Uterus (tissue), 4 donors: ENCODE results near the gene RPUSD4. TPM values are rescaled to one million over a fixed set of nuclear protein-coding genes. Genes with fewer than 3 reads are reported as not detected.
A peak's percentile ranks its signal among the peaks of the same experiment; 100 is the strongest.

ENCODE experiments used
- DNase-seq, 2 donors: peaks; one replicate each; pipeline ENCODE4 v3.0.0-alpha.2; 2019 to 2020
- H3K27ac ChIP-seq, 2 donors: fragments of 200-600 bp; sonication (generic); 1 replicate in 1 of 2; 2 replicates in 1 of 2; pipeline ENCODE4 v1.5.1; 2016 to 2018
- H3K27me3 ChIP-seq, 2 donors: fragments of 200-600 bp; sonication (generic); one replicate each; pipeline ENCODE4 v1.5.1; 2018 to 2019; ENCODE audit warnings: control low read depth in 1 of 2
- H3K36me3 ChIP-seq, 2 donors: fragments of 200-600 bp; sonication (generic); one replicate each; pipeline ENCODE4 v1.5.1; 2019; ENCODE audit warnings: control low read depth in 1 of 2
- H3K4me1 ChIP-seq, 2 donors: fragments of 200-600 bp; sonication (generic); one replicate each; pipeline ENCODE4 v1.5.1; 2018 to 2019; ENCODE audit warnings: control low read depth in 1 of 2
- H3K4me3 ChIP-seq, 2 donors: fragments of 200-600 bp; sonication (generic); 1 replicate in 1 of 2; 2 replicates in 1 of 2; pipeline ENCODE4 v1.5.1; 2018 to 2019; ENCODE audit warnings: mild to moderate bottlenecking in 1 of 2
- H3K9me3 ChIP-seq, 2 donors: fragments of 200-600 bp; sonication (generic); one replicate each; pipeline ENCODE4 v1.5.1; 2019; ENCODE audit warnings: control low read depth in 1 of 2
- CTCF ChIP-seq, 4 experiments: fragments of 200-600 bp in 2 of 4; fragments of 450-650 bp in 2 of 4; sonication (generic) in 2 of 4; IDR thresholded peaks; one replicate each; pipeline ENCODE4 v1.5.1; 2016 to 2019; ENCODE audit warnings: antibody characterized with exemption in 4 of 4, mild to moderate bottlenecking in 2 of 4, moderate library complexity in 1 of 4
- POLR2A ChIP-seq, 2 donors: fragments of 450-650 bp; IDR thresholded peaks; one replicate each; pipeline ENCODE4 v1.6.1; 2016; ENCODE audit warnings: antibody characterized with exemption in 2 of 2, mild to moderate bottlenecking in 1 of 2, moderate library complexity in 1 of 2
- intact Hi-C: fragments of 100-400 bp; cut with DNase I; formaldehyde crosslinking; loops from one replicate; pipeline ENCODE4 v1.15.1; 2023; ENCODE audit warnings: low total_unique reads
- total RNA-seq, 4 donors: library from RNA; depleted of rRNA in 3 of 4; stranded (reverse); fragments of >200 nt in 3 of 4; gene quantifications; one replicate each; pipeline versions ENCODE4 v1.1.0 to v1.2.4, GENCODE V29; 2014 to 2023
- donor health status: DM: yes; HTN: yes; CAD: no.

The RPUSD4 gene
- total RNA-seq, 4 donors from 2014 or later = 7.6 to 37.4 (median 16.4) TPM

- no peaks in the 10 kb centered on the region for H3K36me3 ChIP-seq
- H3K27ac ChIP-seq = no peak overlapping the region
- no peaks in the 10 kb centered on the region for H3K4me1 ChIP-seq
- H3K4me3 ChIP-seq = no peak overlapping the region
- intact Hi-C loops = no loop called here
- TF ChIP-seq CTCF (IDR thresholded peaks at IDR 0.05) (no peak), POLR2A (IDR thresholded peaks at IDR 0.05) (no peak)
- DNase-seq = no peak
- H3K9me3 ChIP-seq = no peaks in the 10 kb centered on the region
- no peaks in the 10 kb centered on the region for H3K27me3 ChIP-seq
These were observed 22.9 kb downstream of the RPUSD4 start for GRCh38 chr11:126188332-126189108.

GRCh38 chr11:126186708-126187529, 24.5 kb downstream of the RPUSD4 start:
- Histone ChIP-seq H3K36me3 (no peaks in the 10 kb centered on the region), H3K27ac (no peak overlapping the region)
- intact Hi-C loops = no loop called here

GRCh38 chr11:126186025-126186698, 25.3 kb downstream of the RPUSD4 start:
- H3K9me3 ChIP-seq = no peaks in the 10 kb centered on the region
- intact Hi-C loops = no loop called here
- H3K27me3 ChIP-seq = no peaks in the 10 kb centered on the region
- peak in 1 of 2 donors; percentile 74 for DNase-seq
- H3K4me3 ChIP-seq = no peak overlapping the region
- no peaks in the 10 kb centered on the region for H3K36me3 ChIP-seq
- H3K27ac ChIP-seq = no peak overlapping the region
- TF ChIP-seq POLR2A (IDR thresholded peaks at IDR 0.05) (no peak), CTCF (IDR thresholded peaks at IDR 0.05) (no peak)
- H3K4me1 ChIP-seq = no peaks in the 10 kb centered on the region

More at GRCh38 chr11:126186708-126187529, 24.5 kb downstream of the RPUSD4 start:
- H3K4me1 ChIP-seq = no peaks in the 10 kb centered on the region
- no peak for DNase-seq
- no peak for TF ChIP-seq POLR2A (IDR thresholded peaks at IDR 0.05)
- no peak for TF ChIP-seq CTCF (IDR thresholded peaks at IDR 0.05)
- H3K9me3 ChIP-seq = no peaks in the 10 kb centered on the region
- no peak overlapping the region for H3K4me3 ChIP-seq
- no peaks in the 10 kb centered on the region for H3K27me3 ChIP-seq

GRCh38 chr11:126185259-126186024, 26.0 kb downstream of the RPUSD4 start:
- TF ChIP-seq POLR2A (IDR thresholded peaks at IDR 0.05) (no peak), CTCF (IDR thresholded peaks at IDR 0.05) (no peak)
- no peaks in the 10 kb centered on the region for H3K9me3 ChIP-seq
- H3K4me3 ChIP-seq = no peak overlapping the region
- intact Hi-C loops = no loop called here
- no peaks in the 10 kb centered on the region for H3K27me3 ChIP-seq
- H3K4me1 ChIP-seq = no peaks in the 10 kb centered on the region
- no peaks in the 10 kb centered on the region for H3K36me3 ChIP-seq
- no peak overlapping the region for H3K27ac ChIP-seq
- no peak for DNase-seq
